Thyroid gland (tissue), 4 donors: ENCODE measurements around the gene QARS1. TPM values are rescaled to one million over a fixed set of nuclear protein-coding genes. Genes with fewer than 3 reads are reported as not detected.

ENCODE experiments used
- DNase-seq, 2 donors: peaks; one replicate each; pipeline ENCODE4 v3.0.0-alpha.2; 2019
- H3K27ac ChIP-seq, 3 donors: fragments of 200-600 bp; sonication (generic); 1 replicate in 2 of 3; 2 replicates in 1 of 3; pipeline ENCODE4 v1.5.1; 2016 to 2019; ENCODE audit warnings: mild to moderate bottlenecking in 1 of 3, moderate library complexity in 1 of 3
- H3K27me3 ChIP-seq: fragments of 200-600 bp; sonication (generic); one replicate; pipeline ENCODE4 v1.5.1; 2019
- H3K36me3 ChIP-seq, 2 donors: fragments of 200-600 bp; sonication (generic); one replicate each; pipeline ENCODE4 v1.5.1; 2016 to 2019
- H3K4me1 ChIP-seq, 2 donors: fragments of 200-600 bp; sonication (generic); one replicate each; pipeline ENCODE4 v1.5.1; 2017 to 2019
- H3K4me3 ChIP-seq, 3 donors: fragments of 200-600 bp; sonication (generic); replicated peaks in 1 of 3; 1 replicate in 2 of 3; 2 replicates in 1 of 3; pipeline ENCODE4 v1.5.1; 2016; ENCODE audit warnings: mild to moderate bottlenecking in 1 of 3
- H3K9me3 ChIP-seq: fragments of 200-600 bp; sonication (generic); one replicate; pipeline ENCODE4 v1.5.1; 2017
- CTCF ChIP-seq, 6 experiments: fragments of 200-600 bp in 3 of 6; fragments of 450-650 bp in 3 of 6; sonication (generic) in 3 of 6; IDR thresholded peaks; one replicate each; pipeline ENCODE4 v1.5.1; 2016 to 2019; ENCODE audit warnings: antibody characterized with exemption in 6 of 6, mild to moderate bottlenecking in 2 of 6, inconsistent platforms in 1 of 6, moderate library complexity in 1 of 6
- POLR2A ChIP-seq, 2 donors: fragments of 450-650 bp; IDR thresholded peaks; one replicate each; pipeline ENCODE4 v1.6.1; 2017; ENCODE audit warnings: antibody characterized with exemption in 2 of 2, mild to moderate bottlenecking in 2 of 2, moderate library complexity in 1 of 2
- WGBS, 2 donors: methylation state at CpG; one replicate each; pipeline ENCODE4 v1.1.5; 2017; 5-methylcytosine and 5-hydroxymethylcytosine counted together
- intact Hi-C: fragments of 100-400 bp; cut with DNase I; formaldehyde crosslinking; loops from one replicate; pipeline ENCODE4 v1.15.1; 2023
- total RNA-seq, 4 donors: library from RNA; depleted of rRNA; stranded (reverse); fragments of >200 nt; gene quantifications; one replicate each; pipeline ENCODE4 v1.2.3, GENCODE V29; 2016

The QARS1 gene
- total RNA-seq, 4 donors from 2014 or later = 158 to 273 (median 251) TPM

- H3K27ac ChIP-seq = peak within 1 kb of the TSS; percentile 90 to 95 (median 91)
- peaks cover 10 to 17% of the 10 kb centered on the region in 2 donors for H3K4me1 ChIP-seq
- TF ChIP-seq POLR2A (IDR thresholded peaks at IDR 0.05) (peak; percentile 15 to 81), CTCF (IDR thresholded peaks at IDR 0.05) (no peak)
- H3K27me3 ChIP-seq = no peaks in the 10 kb centered on the region
- H3K9me3 ChIP-seq = no peaks in the 10 kb centered on the region
- WGBS, 2 donors = 2% methylated on average over 19 to 27 of the region's 70 CpGs
- intact Hi-C loops = no loop called here
- H3K4me3 ChIP-seq = peak within 1 kb of the TSS; percentile 96 to 97 (median 96)
- peak; percentile 95 for DNase-seq
- peaks cover 57 to 74% of the 10 kb centered on the region in 2 donors for H3K36me3 ChIP-seq
These were observed 16.0 kb upstream of the QARS1 start, which contains the start of gene USP19 for GRCh38 chr3:49120438-49121131. Gene USP19, minus strand, starts transcription at chr3:49120823. Its CDS starts 1,678 bp downstream, at chr3:49119145.

GRCh38 chr3:49120096-49120437 lies 15.5 kb upstream of the QARS1 start:
- TF ChIP-seq CTCF (IDR thresholded peaks at IDR 0.05) (no peak), POLR2A (IDR thresholded peaks at IDR 0.05) (no peak)
- intact Hi-C loops = no loop called here
- H3K36me3 ChIP-seq = peaks cover 59 to 74% of the 10 kb centered on the region in 2 donors

GRCh38 chr3:49119439-49119838 lies 14.9 kb upstream of the QARS1 start:
- no peak for TF ChIP-seq POLR2A (IDR thresholded peaks at IDR 0.05)
- no peak for TF ChIP-seq CTCF (IDR thresholded peaks at IDR 0.05)
- Histone ChIP-seq H3K9me3 (no peaks in the 10 kb centered on the region), H3K36me3 (peaks cover 59 to 74% of the 10 kb centered on the region in 2 donors), H3K27me3 (no peaks in the 10 kb centered on the region), H3K27ac (peak overlapping the region in 2 of 3 donors; percentile 90 to 91), H3K4me1 (peaks cover 10 to 17% of the 10 kb centered on the region in 2 donors), H3K4me3 (peak overlapping the region in 2 of 3 donors; percentile 96)
- intact Hi-C loops = no loop called here
- no peak for DNase-seq
- WGBS, 2 donors = 50 to 62% methylated on average over 2 to 3 of the region's 3 CpGs

More at GRCh38 chr3:49120096-49120437, 15.5 kb upstream of the QARS1 start:
- H3K4me3 ChIP-seq = peak overlapping the region; percentile 96 to 97 (median 96)
- 0% methylated on average over 3 of the region's 9 CpGs; no CpG with 5 or more reads in 1 of the 2 donors for WGBS, 2 donors
- H3K9me3 ChIP-seq = no peaks in the 10 kb centered on the region
- H3K4me1 ChIP-seq = peaks cover 10 to 17% of the 10 kb centered on the region in 2 donors
- peak overlapping the region; percentile 90 to 95 (median 91) for H3K27ac ChIP-seq
- no peaks in the 10 kb centered on the region for H3K27me3 ChIP-seq
- DNase-seq = no peak

- Histone ChIP-seq H3K4me1 (peaks cover 10 to 17% of the 10 kb centered on the region in 2 donors), H3K9me3 (no peaks in the 10 kb centered on the region), H3K27ac (peak overlapping the region in 1 of 3 donors; percentile 91), H3K36me3 (peaks cover 59 to 74% of the 10 kb centered on the region in 2 donors), H3K27me3 (no peaks in the 10 kb centered on the region), H3K4me3 (no peak overlapping the region)
- intact Hi-C loops = no loop called here
- TF ChIP-seq CTCF (IDR thresholded peaks at IDR 0.05) (no peak), POLR2A (IDR thresholded peaks at IDR 0.05) (no peak)
- DNase-seq = no peak
- 68 to 70% methylated on average over 9 to 10 of the region's 10 CpGs for WGBS, 2 donors
These were observed 14.5 kb upstream of the QARS1 start for GRCh38 chr3:49119036-49119435.

- Histone ChIP-seq H3K27ac (no peak overlapping the region), H3K4me1 (no peaks in the 10 kb centered on the region), H3K9me3 (no peaks in the 10 kb centered on the region), H3K36me3 (peaks cover 89 to 92% of the 10 kb centered on the region in 2 donors), H3K4me3 (no peak overlapping the region), H3K27me3 (no peaks in the 10 kb centered on the region)
- 89 to 90% methylated on average over 11 to 14 of the region's 14 CpGs for WGBS, 2 donors
- intact Hi-C loops = no loop called here
- DNase-seq = no peak
- TF ChIP-seq CTCF (IDR thresholded peaks at IDR 0.05) (no peak), POLR2A (IDR thresholded peaks at IDR 0.05) (no peak)
These were observed 7.7 kb upstream of the QARS1 start for GRCh38 chr3:49112262-49112661.
